ENCODE measurements around the gene HPS3.

HPS3 gene

DNA sequence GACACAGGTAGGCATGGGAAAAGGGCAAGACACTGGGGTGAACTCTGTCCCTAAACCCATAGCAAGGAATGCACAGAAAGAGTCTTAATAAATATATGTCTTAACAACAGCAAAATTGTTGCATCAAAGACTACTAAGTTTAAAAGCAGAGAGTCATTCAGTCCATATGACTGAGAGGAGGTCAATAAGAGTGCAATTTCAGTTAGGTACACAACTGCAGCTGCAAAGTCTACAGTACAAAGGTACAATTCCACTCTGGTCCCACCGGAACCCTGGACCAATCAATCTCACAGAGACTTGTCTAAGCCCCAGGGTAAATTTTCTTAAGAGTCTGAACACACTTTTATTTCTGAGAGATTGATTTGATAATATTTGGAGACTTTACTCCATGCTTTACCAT is 85.3 kb downstream of the HPS3 start:
- no peak for TF ChIP-seq FOXP2 (optimal IDR thresholded peaks at IDR 0.05; ENCODE audit: borderline replicate concordance, extremely low read depth, extremely low read length, insufficient read depth)
- TF ChIP-seq POLR2AphosphoS5 (IDR thresholded peaks at IDR 0.05; ENCODE audit: low read depth, low read length), result no peak
- TF ChIP-seq, protein P1, sequence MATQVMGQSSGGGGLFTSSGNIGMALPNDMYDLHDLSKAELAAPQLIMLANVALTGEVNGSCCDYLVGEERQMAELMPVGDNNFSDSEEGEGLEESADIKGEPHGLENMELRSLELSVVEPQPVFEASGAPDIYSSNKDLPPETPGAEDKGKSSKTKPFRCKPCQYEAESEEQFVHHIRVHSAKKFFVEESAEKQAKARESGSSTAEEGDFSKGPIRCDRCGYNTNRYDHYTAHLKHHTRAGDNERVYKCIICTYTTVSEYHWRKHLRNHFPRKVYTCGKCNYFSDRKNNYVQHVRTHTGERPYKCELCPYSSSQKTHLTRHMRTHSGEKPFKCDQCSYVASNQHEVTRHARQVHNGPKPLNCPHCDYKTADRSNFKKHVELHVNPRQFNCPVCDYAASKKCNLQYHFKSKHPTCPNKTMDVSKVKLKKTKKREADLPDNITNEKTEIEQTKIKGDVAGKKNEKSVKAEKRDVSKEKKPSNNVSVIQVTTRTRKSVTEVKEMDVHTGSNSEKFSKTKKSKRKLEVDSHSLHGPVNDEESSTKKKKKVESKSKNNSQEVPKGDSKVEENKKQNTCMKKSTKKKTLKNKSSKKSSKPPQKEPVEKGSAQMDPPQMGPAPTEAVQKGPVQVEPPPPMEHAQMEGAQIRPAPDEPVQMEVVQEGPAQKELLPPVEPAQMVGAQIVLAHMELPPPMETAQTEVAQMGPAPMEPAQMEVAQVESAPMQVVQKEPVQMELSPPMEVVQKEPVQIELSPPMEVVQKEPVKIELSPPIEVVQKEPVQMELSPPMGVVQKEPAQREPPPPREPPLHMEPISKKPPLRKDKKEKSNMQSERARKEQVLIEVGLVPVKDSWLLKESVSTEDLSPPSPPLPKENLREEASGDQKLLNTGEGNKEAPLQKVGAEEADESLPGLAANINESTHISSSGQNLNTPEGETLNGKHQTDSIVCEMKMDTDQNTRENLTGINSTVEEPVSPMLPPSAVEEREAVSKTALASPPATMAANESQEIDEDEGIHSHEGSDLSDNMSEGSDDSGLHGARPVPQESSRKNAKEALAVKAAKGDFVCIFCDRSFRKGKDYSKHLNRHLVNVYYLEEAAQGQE (IDR thresholded peaks at IDR 0.05; ENCODE audit: insufficient read depth in 1 of 2, low read depth in 2 of 2, low read length in 2 of 2), result no peak
- TF ChIP-seq TAF1 (IDR thresholded peaks at IDR 0.05; ENCODE audit: borderline replicate concordance, insufficient read depth, low read length), result no peak
- TF ChIP-seq SIN3A (IDR thresholded peaks at IDR 0.05; ENCODE audit: borderline replicate concordance, insufficient read depth, low read length), result no peak

DNA sequence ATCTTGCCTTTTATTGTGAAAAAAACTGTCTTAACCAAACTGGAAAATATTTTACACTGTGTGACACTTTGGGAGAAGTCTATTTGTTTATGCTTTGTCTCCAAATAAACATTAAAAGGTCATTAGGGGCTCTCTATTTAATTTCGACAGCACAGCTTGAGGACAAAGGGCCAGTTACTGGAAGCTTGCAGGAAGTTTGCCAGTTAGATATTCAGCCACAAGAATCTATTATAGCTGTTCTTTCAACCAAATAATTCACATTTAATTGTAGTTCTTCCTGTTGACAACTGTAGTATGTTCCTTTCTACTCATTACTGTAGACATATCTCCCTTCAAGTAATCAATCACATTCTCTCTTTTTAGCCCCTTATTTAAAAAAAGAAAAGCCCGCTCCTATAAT is 86.1 kb downstream of the HPS3 start:
- no peak for TF ChIP-seq FOXP2 (optimal IDR thresholded peaks at IDR 0.05; ENCODE audit: borderline replicate concordance, extremely low read depth, extremely low read length, insufficient read depth)
- no peak for TF ChIP-seq TAF1 (IDR thresholded peaks at IDR 0.05; ENCODE audit: borderline replicate concordance, insufficient read depth, low read length)
- TF ChIP-seq SIN3A (IDR thresholded peaks at IDR 0.05; ENCODE audit: borderline replicate concordance, insufficient read depth, low read length), result no peak
- TF ChIP-seq, protein P1 (IDR thresholded peaks at IDR 0.05; ENCODE audit: insufficient read depth in 1 of 2, low read depth in 2 of 2, low read length in 2 of 2), result no peak
- TF ChIP-seq POLR2AphosphoS5 (IDR thresholded peaks at IDR 0.05; ENCODE audit: low read depth, low read length), result no peak

DNA sequence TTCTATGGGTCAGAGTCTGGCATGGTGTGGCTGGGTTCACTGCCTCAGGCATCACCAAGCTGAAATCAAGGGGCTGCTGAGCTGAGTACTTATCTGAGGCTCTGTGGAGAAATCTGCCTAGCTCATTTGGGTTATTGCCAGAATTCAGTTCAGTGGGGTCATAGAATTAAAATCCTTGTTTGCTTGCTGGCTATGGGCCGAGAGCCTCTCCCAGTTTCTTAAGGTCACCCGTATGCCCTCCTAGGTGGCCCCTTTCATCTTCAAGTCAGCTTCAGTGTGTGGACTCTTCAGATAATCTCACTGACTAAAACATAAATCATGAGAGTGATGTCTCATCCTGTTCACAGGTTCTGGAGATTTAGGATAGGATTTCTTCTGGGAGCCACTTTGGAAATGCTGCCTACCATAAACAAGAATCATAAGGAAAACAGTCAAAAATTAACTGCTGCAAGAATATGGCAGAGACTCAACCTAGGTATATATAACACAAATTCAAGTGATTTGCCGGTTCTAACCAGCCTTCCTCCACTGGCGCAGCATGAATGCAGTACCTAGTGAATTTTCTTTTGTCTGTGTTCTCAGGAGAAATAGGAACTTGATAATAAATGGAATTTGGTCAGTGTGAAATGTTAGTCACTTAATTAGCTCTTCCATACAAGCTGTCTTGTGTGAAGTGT is 86.9 kb downstream of the HPS3 start:
- TF ChIP-seq TAF1 (IDR thresholded peaks at IDR 0.05; ENCODE audit: borderline replicate concordance, insufficient read depth, low read length) (no peak), SIN3A (IDR thresholded peaks at IDR 0.05; ENCODE audit: borderline replicate concordance, insufficient read depth, low read length) (no peak), POLR2AphosphoS5 (IDR thresholded peaks at IDR 0.05; ENCODE audit: low read depth, low read length) (no peak)

DNA sequence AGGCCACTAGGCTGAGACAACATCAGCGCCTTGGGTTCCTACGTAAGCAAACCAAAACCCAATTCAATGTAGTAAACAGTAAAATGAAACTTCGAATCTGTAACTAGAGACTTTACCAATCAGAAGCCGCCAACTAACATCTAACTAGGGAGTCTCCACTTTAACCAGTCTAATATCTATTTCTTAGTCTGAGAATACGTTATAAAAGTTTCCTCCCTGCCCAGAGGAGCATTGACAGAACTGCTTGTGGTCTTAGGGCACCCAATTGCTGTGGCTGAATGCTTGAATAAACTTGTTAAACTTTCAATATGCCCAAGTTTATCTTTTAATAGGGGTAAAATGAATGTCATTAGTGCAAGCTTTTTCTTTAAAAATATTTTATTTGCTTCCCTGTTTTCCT is 87.9 kb downstream of the HPS3 start:
- TF ChIP-seq FOXP2 (optimal IDR thresholded peaks at IDR 0.05; ENCODE audit: borderline replicate concordance, extremely low read depth, extremely low read length, insufficient read depth), result no peak
- no peak for TF ChIP-seq SIN3A (IDR thresholded peaks at IDR 0.05; ENCODE audit: borderline replicate concordance, insufficient read depth, low read length)
- no peak for TF ChIP-seq TAF1 (IDR thresholded peaks at IDR 0.05; ENCODE audit: borderline replicate concordance, insufficient read depth, low read length)
- TF ChIP-seq, protein P1 (IDR thresholded peaks at IDR 0.05; ENCODE audit: insufficient read depth in 1 of 2, low read depth in 2 of 2, low read length in 2 of 2), result no peak
- no peak for TF ChIP-seq POLR2AphosphoS5 (IDR thresholded peaks at IDR 0.05; ENCODE audit: low read depth, low read length)

DNA sequence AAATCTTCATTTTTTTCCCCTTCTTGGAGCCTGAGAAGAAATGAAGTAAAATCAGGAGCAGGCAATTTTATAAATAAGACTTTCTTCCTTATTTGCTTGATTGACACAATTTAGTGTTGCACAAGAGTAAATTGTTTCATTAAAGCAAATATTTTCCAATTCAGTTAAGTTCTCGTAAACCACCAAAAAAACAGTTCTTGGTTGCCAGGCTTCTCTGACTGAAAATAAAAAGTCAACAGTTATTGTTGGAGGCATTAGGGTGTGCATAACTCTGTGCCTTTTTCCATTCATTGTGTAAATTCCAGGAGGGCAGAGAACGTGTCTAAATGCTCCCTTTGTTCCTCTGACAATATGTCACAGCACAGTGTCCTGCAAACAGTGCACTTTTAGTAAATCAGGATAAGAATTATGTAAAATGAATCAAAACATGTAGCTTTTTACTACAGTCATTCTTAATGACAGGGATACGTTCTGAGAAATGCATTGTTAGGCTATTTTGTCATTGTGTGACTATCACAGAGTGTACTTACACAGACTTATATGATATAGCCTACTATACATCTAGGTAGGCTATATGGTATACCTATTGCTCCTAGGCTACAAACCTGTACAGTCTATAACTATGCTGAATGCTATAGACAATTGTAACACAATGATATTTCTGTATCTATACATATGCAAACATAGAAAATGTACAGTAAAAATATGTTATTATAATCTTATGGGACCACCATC is 92.5 kb downstream of the HPS3 start, which contains the start of gene CP:
Gene CP (minus strand): TSS at position 47 of the 735 bp plus-strand sequence. CDS start 37 bp downstream, at position 10.
- TF ChIP-seq SIN3A (IDR thresholded peaks at IDR 0.05; ENCODE audit: borderline replicate concordance, insufficient read depth, low read length), result no peak
- TF ChIP-seq, protein P1 (IDR thresholded peaks at IDR 0.05; ENCODE audit: insufficient read depth in 1 of 2, low read depth in 2 of 2, low read length in 2 of 2), result no peak
- no peak for TF ChIP-seq POLR2AphosphoS5 (IDR thresholded peaks at IDR 0.05; ENCODE audit: low read depth, low read length)
- no peak for TF ChIP-seq TAF1 (IDR thresholded peaks at IDR 0.05; ENCODE audit: borderline replicate concordance, insufficient read depth, low read length)
- no peak for TF ChIP-seq FOXP2 (optimal IDR thresholded peaks at IDR 0.05; ENCODE audit: borderline replicate concordance, extremely low read depth, extremely low read length, insufficient read depth)
